Measurements from ENCODE around the gene FAM107A. TPM values are rescaled to one million over a fixed set of nuclear protein-coding genes. Genes with fewer than 3 reads are reported as not detected.

The FAM107A gene
- total and polyA plus RNA-seq, 2 of the 13 experiments (the other 11 are each of a cell fraction or from before 2014, with no cell fraction given), result not detected

DNA sequence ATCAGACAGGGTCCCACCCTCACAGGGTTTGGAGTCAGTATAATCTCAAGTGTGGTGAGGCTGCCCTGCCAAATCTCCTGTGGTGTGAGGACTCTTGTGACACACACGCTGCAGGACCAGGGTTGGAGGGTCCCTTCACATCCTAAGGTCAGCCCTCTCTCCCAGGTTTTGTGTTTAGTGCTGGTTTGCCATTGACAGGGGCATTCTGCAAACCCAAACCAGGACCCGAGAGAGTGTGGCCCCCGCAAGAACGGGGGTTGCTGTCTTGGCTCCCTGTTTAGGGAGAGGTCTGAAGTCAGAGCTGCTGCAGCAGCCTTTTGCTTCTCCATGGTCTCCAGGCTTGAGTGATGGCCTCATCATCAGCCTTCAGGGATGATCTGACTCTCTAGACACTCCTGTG, 14.7 kb downstream of the FAM107A start:
- no peak overlapping the region for H3K27ac ChIP-seq (ENCODE audit: extremely low read length, insufficient read depth, low read length)
- TF ChIP-seq AGO1 (IDR thresholded peaks at IDR 0.05; ENCODE audit: low read depth, low read length, poor library complexity, severe bottlenecking) (no peak), GTF3A (CRISPR knock-in tag; conservative IDR thresholded peaks at IDR 0.05) (no peak), SIX1 (CRISPR knock-in tag; IDR thresholded peaks at IDR 0.05; ENCODE audit: borderline replicate concordance) (no peak), ZNF280B (CRISPR knock-in tag; IDR thresholded peaks at IDR 0.05; ENCODE audit: borderline replicate concordance) (no peak), ARHGAP35 (CRISPR knock-in tag; IDR thresholded peaks at IDR 0.05; ENCODE audit: borderline replicate concordance) (no peak), ZNF569 (CRISPR knock-in tag; IDR thresholded peaks at IDR 0.05; ENCODE audit: borderline replicate concordance) (no peak), ZNF616 (CRISPR knock-in tag; IDR thresholded peaks at IDR 0.05; ENCODE audit: low read depth) (no peak), THRA (CRISPR knock-in tag; IDR thresholded peaks at IDR 0.05; ENCODE audit: borderline replicate concordance) (no peak), HNF1B (CRISPR knock-in tag; IDR thresholded peaks at IDR 0.05) (no peak), ZNF138 (CRISPR knock-in tag; IDR thresholded peaks at IDR 0.05; ENCODE audit: low read depth) (no peak), ZBTB1 (CRISPR knock-in tag; IDR thresholded peaks at IDR 0.05; ENCODE audit: borderline replicate concordance) (no peak), RELA (CRISPR knock-in tag; IDR thresholded peaks at IDR 0.05) (no peak), ZMYM2 (CRISPR knock-in tag; IDR thresholded peaks at IDR 0.05) (no peak), ZNF30 (CRISPR knock-in tag; IDR thresholded peaks at IDR 0.05) (no peak), RBAK (CRISPR knock-in tag; IDR thresholded peaks at IDR 0.05) (no peak), FOXK1 (CRISPR knock-in tag; IDR thresholded peaks at IDR 0.05; ENCODE audit: borderline replicate concordance, low read depth) (no peak), GLI4 (CRISPR knock-in tag; IDR thresholded peaks at IDR 0.05; ENCODE audit: borderline replicate concordance) (no peak)
- TF ChIP-seq, protein P1, sequence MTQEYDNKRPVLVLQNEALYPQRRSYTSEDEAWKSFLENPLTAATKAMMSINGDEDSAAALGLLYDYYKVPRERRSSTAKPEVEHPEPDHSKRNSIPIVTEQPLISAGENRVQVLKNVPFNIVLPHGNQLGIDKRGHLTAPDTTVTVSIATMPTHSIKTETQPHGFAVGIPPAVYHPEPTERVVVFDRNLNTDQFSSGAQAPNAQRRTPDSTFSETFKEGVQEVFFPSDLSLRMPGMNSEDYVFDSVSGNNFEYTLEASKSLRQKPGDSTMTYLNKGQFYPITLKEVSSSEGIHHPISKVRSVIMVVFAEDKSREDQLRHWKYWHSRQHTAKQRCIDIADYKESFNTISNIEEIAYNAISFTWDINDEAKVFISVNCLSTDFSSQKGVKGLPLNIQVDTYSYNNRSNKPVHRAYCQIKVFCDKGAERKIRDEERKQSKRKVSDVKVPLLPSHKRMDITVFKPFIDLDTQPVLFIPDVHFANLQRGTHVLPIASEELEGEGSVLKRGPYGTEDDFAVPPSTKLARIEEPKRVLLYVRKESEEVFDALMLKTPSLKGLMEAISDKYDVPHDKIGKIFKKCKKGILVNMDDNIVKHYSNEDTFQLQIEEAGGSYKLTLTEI (CRISPR knock-in tag; conservative IDR thresholded peaks at IDR 0.05), result no peak

More for the DNA sequence above, 14.7 kb downstream of the FAM107A start:
- Histone ChIP-seq H4K20me1 (ENCODE audit: insufficient read depth, low read length) (no peaks in the 10 kb centered on the region), H3K4me1 (ENCODE audit: insufficient read depth, low read length) (peaks cover 72% of the 10 kb centered on the region), H3K27me3 (ENCODE audit: control insufficient read depth in 1 of 2, insufficient read depth in 2 of 2, low read length in 2 of 2) (no peaks in the 10 kb centered on the region), H2AFZ (ENCODE audit: low read length) (no peak overlapping the region), H3K79me2 (ENCODE audit: insufficient read depth, low read length) (no peaks in the 10 kb centered on the region), H3K36me3 (replicated peaks in 1 of 2; ENCODE audit: control insufficient read depth in 1 of 2, insufficient read depth in 2 of 2, low read length in 2 of 2) (no peaks in the 10 kb centered on the region), H3K4me2 (ENCODE audit: low read depth, low read length) (no peak overlapping the region), H3K4me3 (replicated peaks in 1 of 3; ENCODE audit: insufficient read depth in 1 of 3, low read depth in 2 of 3, low read length in 3 of 3) (no peak overlapping the region), H3K9ac (ENCODE audit: insufficient read depth, low read depth, low read length) (no peak overlapping the region), H3K9me3 (ENCODE audit: low read length) (no peaks in the 10 kb centered on the region)
- ChIA-PET CTCF (ENCODE audit: low intra/inter-chr PET ratio, low total read pairs) (no interaction called here), POLR2A (interaction anchor here (1.8 kb wide), 1 partner anchor 25 kb away, joined by 7 read pairs; the partner anchor contains the start of gene ACOX2)
- in situ Hi-C loops (cut with HindIII; ENCODE audit: extremely low pct_ligation_motif_present, low pct_unique_long_range_greater_than_20kb), result no loop called here
- ATAC-seq (no peak), FAIRE-seq (no peak), DNase-seq (ENCODE audit: low spot score) (no peak)
- BruUV-seq (replicated peaks), result no TSS peak
- WGBS (ENCODE audit: low lambda C conversion rate), result 86% methylated on average over 4 of the region's 4 CpGs
- intact Hi-C loops (cut with micrococcal nuclease; ENCODE audit: unreplicated experiment), result no loop called here

Data from HepG2 (cell line).